ENCODE measurements around the gene C3orf80. TPM values are rescaled to one million over a fixed set of nuclear protein-coding genes. Genes with fewer than 3 reads are reported as not detected.

The C3orf80 gene
- polyA plus RNA-seq, 4 donors, result 0.22 to 0.53 (median 0.34) TPM

Other genes with a start within 250 kb of the C3orf80 start
- gene IL12A, start 236.6 kb upstream of the C3orf80 start, polyA plus RNA-seq (ENCODE audit: insufficient read length in 4 of 4), result 1 to 10 TPM in 2 of 4 donors, under 1 TPM in 2; 0.27 to 1.2 (median 0.91) TPM
- 10 to 100 TPM; 49.2 to 71.0 (median 66.4) TPM for gene IFT80, start 173.8 kb downstream of the C3orf80 start, polyA plus RNA-seq (ENCODE audit: insufficient read length in 4 of 4)
- 100 to 1,000 TPM in 3 of 4 donors, 10 to 100 TPM in 1; 82.9 to 126 (median 110) TPM for gene SMC4, start 174.2 kb downstream of the C3orf80 start, polyA plus RNA-seq (ENCODE audit: insufficient read length in 4 of 4)
- 10 to 100 TPM; 15.6 to 18.0 (median 17.5) TPM for gene TRIM59, start 224.4 kb downstream of the C3orf80 start, polyA plus RNA-seq (ENCODE audit: insufficient read length in 4 of 4)